Activated naive CD8-positive, alpha-beta T cell (primary cell): ENCODE data around the gene SYNPO.

Experiments used
- H3K27ac Mint-ChIP-seq: one replicate; pipeline ENCODE4 v1.8.0; 2021; ENCODE audit warnings: mixed read lengths
- H3K27me3 Mint-ChIP-seq: one replicate; pipeline ENCODE4 v1.8.0; 2021; ENCODE audit warnings: mixed read lengths
- H3K36me3 Mint-ChIP-seq: one replicate; pipeline ENCODE4 v1.8.0; 2021; ENCODE audit warnings: mixed read lengths
- H3K4me1 Mint-ChIP-seq: one replicate; pipeline ENCODE4 v1.8.0; 2021; ENCODE audit warnings: low read depth, mixed read lengths
- H3K4me3 Mint-ChIP-seq: one replicate; pipeline ENCODE4 v1.8.0; 2021; ENCODE audit warnings: mild to moderate bottlenecking, mixed read lengths
- H3K9me3 Mint-ChIP-seq: one replicate; pipeline ENCODE4 v1.8.0; 2021; ENCODE audit warnings: low read depth, mixed read lengths

SYNPO gene

GRCh38 chr5:150638488-150639376 is 1.7 kb upstream of the SYNPO start:
- Mint-ChIP-seq H3K36me3 (no peaks in the 10 kb centered on the region), H3K9me3 (no peaks in the 10 kb centered on the region), H3K4me3 (no peak overlapping the region), H3K27ac (no peak overlapping the region), H3K4me1 (no peaks in the 10 kb centered on the region), H3K27me3 (peaks cover 11% of the 10 kb centered on the region)

- Mint-ChIP-seq H3K4me1 (no peaks in the 10 kb centered on the region), H3K9me3 (no peaks in the 10 kb centered on the region), H3K36me3 (no peaks in the 10 kb centered on the region), H3K27me3 (peaks cover 11% of the 10 kb centered on the region), H3K4me3 (no peak overlapping the region), H3K27ac (no peak overlapping the region)
Measured at GRCh38 chr5:150639377-150639692, 1.1 kb upstream of the SYNPO start.

GRCh38 chr5:150639751-150640150 is 709 bp upstream of the SYNPO start:
- peaks cover 11% of the 10 kb centered on the region for H3K27me3 Mint-ChIP-seq
- H3K27ac Mint-ChIP-seq: no peak overlapping the region
- H3K4me1 Mint-ChIP-seq: no peaks in the 10 kb centered on the region

GRCh38 chr5:150641006-150641570 is 628 bp downstream of the SYNPO start:
- no peaks in the 10 kb centered on the region for H3K36me3 Mint-ChIP-seq
- H3K27ac Mint-ChIP-seq: no peak overlapping the region
- no peak overlapping the region for H3K4me3 Mint-ChIP-seq
- no peaks in the 10 kb centered on the region for H3K9me3 Mint-ChIP-seq
- H3K4me1 Mint-ChIP-seq: no peaks in the 10 kb centered on the region
- peaks cover 6% of the 10 kb centered on the region for H3K27me3 Mint-ChIP-seq

More at GRCh38 chr5:150639751-150640150, 709 bp upstream of the SYNPO start:
- no peak overlapping the region for H3K4me3 Mint-ChIP-seq
- no peaks in the 10 kb centered on the region for H3K9me3 Mint-ChIP-seq
- H3K36me3 Mint-ChIP-seq: no peaks in the 10 kb centered on the region

GRCh38 chr5:150641824-150642566 is 1.5 kb downstream of the SYNPO start:
- Mint-ChIP-seq H3K27ac (no peak overlapping the region), H3K4me3 (no peak overlapping the region), H3K36me3 (no peaks in the 10 kb centered on the region), H3K9me3 (no peaks in the 10 kb centered on the region), H3K4me1 (no peaks in the 10 kb centered on the region), H3K27me3 (peaks cover under 1% of the 10 kb centered on the region)

GRCh38 chr5:150642567-150642927 is 2.1 kb downstream of the SYNPO start:
- H3K36me3 Mint-ChIP-seq: no peaks in the 10 kb centered on the region
- no peaks in the 10 kb centered on the region for H3K9me3 Mint-ChIP-seq
- H3K27me3 Mint-ChIP-seq: no peaks in the 10 kb centered on the region
- no peak overlapping the region for H3K27ac Mint-ChIP-seq
- no peaks in the 10 kb centered on the region for H3K4me1 Mint-ChIP-seq
- H3K4me3 Mint-ChIP-seq: no peak overlapping the region

GRCh38 chr5:150642991-150643710 is 2.7 kb downstream of the SYNPO start:
- Mint-ChIP-seq H3K36me3 (no peaks in the 10 kb centered on the region), H3K27ac (no peak overlapping the region), H3K4me1 (no peaks in the 10 kb centered on the region), H3K27me3 (no peaks in the 10 kb centered on the region), H3K4me3 (no peak overlapping the region), H3K9me3 (no peaks in the 10 kb centered on the region)

- no peaks in the 10 kb centered on the region for H3K27me3 Mint-ChIP-seq
- no peak overlapping the region for H3K4me3 Mint-ChIP-seq
- no peak overlapping the region for H3K27ac Mint-ChIP-seq
- H3K4me1 Mint-ChIP-seq: no peaks in the 10 kb centered on the region
- H3K9me3 Mint-ChIP-seq: no peaks in the 10 kb centered on the region
- no peaks in the 10 kb centered on the region for H3K36me3 Mint-ChIP-seq
Measured at GRCh38 chr5:150644058-150644457, 3.6 kb downstream of the SYNPO start.

GRCh38 chr5:150644514-150644913 is 4.1 kb downstream of the SYNPO start:
- H3K4me3 Mint-ChIP-seq: no peak overlapping the region
- no peaks in the 10 kb centered on the region for H3K4me1 Mint-ChIP-seq
- no peaks in the 10 kb centered on the region for H3K36me3 Mint-ChIP-seq
- no peak overlapping the region for H3K27ac Mint-ChIP-seq
- H3K9me3 Mint-ChIP-seq: no peaks in the 10 kb centered on the region
- no peaks in the 10 kb centered on the region for H3K27me3 Mint-ChIP-seq

- no peaks in the 10 kb centered on the region for H3K4me1 Mint-ChIP-seq
- H3K27me3 Mint-ChIP-seq: no peaks in the 10 kb centered on the region
- H3K36me3 Mint-ChIP-seq: no peaks in the 10 kb centered on the region
- H3K4me3 Mint-ChIP-seq: no peak overlapping the region
- no peaks in the 10 kb centered on the region for H3K9me3 Mint-ChIP-seq
- H3K27ac Mint-ChIP-seq: no peak overlapping the region
Measured at GRCh38 chr5:150645070-150645700, 4.7 kb downstream of the SYNPO start.

- H3K9me3 Mint-ChIP-seq: no peaks in the 10 kb centered on the region
- no peaks in the 10 kb centered on the region for H3K4me1 Mint-ChIP-seq
- no peak overlapping the region for H3K27ac Mint-ChIP-seq
- no peaks in the 10 kb centered on the region for H3K27me3 Mint-ChIP-seq
- H3K36me3 Mint-ChIP-seq: no peaks in the 10 kb centered on the region
- no peak overlapping the region for H3K4me3 Mint-ChIP-seq
Measured at GRCh38 chr5:150647275-150648251, 7.1 kb downstream of the SYNPO start.

GRCh38 chr5:150648294-150649107 is 8.0 kb downstream of the SYNPO start:
- Mint-ChIP-seq H3K4me3 (no peak overlapping the region), H3K4me1 (no peaks in the 10 kb centered on the region), H3K27me3 (no peaks in the 10 kb centered on the region), H3K36me3 (no peaks in the 10 kb centered on the region), H3K27ac (no peak overlapping the region), H3K9me3 (no peaks in the 10 kb centered on the region)
